ENCODE measurements around the gene EP300.

The EP300 gene

DNA sequence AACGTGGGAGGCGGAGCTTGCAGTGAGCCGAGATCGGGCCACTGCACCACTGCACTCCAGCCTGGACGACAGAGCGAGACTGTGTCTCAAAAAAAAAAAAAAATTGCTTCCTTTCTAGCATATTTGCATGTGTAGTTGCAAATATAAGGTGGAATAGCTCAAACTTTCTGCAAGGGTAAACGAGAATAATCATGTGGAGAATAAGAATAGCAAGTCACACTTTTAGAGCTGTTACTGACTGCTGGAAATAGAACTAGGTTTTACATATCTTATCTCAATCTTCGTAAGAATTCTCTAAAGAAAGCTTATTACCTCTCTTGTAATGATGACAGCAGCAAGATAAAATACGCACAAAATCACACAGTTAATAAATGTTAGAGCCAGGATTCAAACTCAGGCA, 114.3 kb downstream of the EP300 start:
- no peak for DNase-seq (ENCODE audit: low spot score)

DNA sequence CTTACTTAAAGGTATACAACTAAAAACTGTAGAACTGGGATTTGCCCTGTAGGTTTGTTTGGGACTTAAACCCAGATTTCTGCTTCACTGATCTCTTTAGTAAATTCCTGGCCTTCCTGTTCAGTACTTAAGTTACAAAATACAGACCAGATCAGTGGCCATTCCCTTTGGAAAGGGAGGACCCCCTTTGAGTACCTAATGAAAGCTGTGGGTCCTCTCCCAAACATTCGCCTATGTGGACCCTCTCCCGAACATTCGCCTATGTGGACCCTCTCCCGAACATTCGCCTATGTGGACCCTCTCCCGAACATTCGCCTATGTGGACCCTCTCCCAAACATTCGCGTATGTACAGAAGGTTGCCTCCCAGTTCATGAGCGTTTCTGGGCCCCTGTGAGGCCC, 123.0 kb downstream of the EP300 start:
- DNase-seq (ENCODE audit: low spot score), result no peak

- no peak for DNase-seq (ENCODE audit: low spot score)
Observed at GRCh38 chr22:41215926-41216325, 123.5 kb downstream of the EP300 start.

- no peak for DNase-seq (ENCODE audit: low spot score)
Observed at GRCh38 chr22:41216984-41217383, 124.6 kb downstream of the EP300 start.

- DNase-seq (ENCODE audit: low spot score), result no peak
Observed at GRCh38 chr22:41217553-41218157, 125.3 kb downstream of the EP300 start.

DNA sequence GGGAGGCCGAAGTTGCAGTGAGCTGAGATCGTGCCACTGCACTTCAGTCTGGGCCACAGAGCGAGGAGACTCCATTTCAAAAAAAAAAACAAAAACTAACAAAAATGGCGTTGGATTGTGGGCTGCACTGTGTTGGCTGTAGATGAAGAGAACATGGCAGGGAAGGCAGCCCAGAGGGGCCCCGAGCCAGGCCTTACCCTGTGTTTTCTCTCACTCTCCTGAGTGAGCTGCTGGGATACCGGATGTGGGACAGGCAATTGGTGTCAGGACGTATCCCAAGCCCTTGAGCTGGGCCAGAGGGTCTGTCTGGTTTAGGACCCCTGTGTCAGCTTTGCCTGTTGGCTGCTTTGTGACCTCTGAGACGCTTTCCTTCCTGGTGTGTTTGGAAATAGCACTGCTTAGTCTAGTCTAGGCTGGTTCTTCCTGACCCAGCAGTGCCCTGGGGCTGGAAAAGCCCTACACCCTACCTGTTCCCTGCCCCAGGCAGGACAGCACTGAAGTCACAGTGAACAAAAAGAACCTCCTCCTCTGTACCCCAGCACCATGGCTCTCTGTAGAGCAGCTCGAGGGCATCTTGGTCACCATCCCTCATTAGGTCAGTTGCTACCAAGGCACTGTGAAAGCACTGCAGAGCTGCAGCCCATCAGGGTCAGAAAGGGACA, 130.6 kb downstream of the EP300 start:
- DNase-seq (ENCODE audit: low spot score), result no peak

- DNase-seq (ENCODE audit: low spot score), result no peak
Observed at GRCh38 chr22:41223535-41223934, 131.1 kb downstream of the EP300 start.

GRCh38 chr22:41226723-41227655, 134.6 kb downstream of the EP300 start:
- no peak for DNase-seq (ENCODE audit: low spot score)

- DNase-seq (ENCODE audit: low spot score), result no peak
Observed at GRCh38 chr22:41229215-41229614, 136.8 kb downstream of the EP300 start.

Data from hematopoietic multipotent progenitor cell treated with erythropoietin and hydrocortisone succinate and interleukin-3 and kit ligand, for 15 days (in vitro differentiated cells).